GM19455 (cell line): ENCODE results near the gene RRP1B.
A peak's percentile ranks its signal among the peaks of the same experiment; 100 is the strongest.
"Not testable (repeated sequence)": the region's sequence is repeated elsewhere in the genome, so short reads cannot be mapped to it uniquely, and the experiment has no call there.

ENCODE experiments used
- ATAC-seq: cut with Tn5 transposase; IDR thresholded peaks from one replicate; pipeline ENCODE4 v1.9.1; 2021; ENCODE audit not compliant: unreplicated experiment

The RRP1B gene

DNA sequence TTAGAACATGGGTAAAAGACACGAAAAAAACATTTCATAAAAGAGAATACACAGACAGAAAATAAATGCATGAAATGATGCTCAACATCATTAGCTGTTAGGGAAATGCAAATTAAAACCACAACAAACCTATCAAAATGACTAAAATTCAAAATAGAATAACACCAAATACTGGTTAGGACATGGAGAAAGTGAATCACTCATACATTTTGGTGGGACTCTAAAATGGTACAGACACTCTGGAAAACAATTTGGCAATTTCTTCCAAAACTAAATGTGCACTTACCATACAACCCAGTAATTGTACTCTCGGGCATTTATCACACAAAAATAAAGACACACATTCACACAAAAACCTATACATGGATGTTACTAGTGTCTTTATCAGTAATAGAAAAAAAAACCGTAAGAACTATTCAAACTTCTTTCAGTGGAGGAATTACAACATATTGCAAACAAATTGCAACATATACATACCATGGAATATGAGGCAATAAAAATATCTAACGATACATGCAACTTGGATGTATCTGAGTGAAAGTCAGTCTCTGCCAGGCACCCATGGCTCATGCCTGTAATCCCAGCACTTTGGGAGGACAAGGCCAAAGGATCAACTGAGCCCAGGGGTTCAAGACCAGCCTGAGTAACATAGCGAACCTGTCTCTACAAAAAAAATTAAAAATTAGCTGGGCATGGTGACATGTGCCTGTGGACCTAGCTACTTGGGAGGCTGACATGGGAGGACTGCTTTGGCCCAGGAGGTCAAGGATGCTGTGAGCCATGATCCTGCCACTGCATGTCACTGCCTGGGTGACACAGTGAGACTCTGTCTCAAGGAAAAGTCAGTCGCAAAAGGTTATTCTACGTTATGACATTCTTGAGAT, 19.6 kb upstream of the RRP1B start:
- no peak for ATAC-seq

DNA sequence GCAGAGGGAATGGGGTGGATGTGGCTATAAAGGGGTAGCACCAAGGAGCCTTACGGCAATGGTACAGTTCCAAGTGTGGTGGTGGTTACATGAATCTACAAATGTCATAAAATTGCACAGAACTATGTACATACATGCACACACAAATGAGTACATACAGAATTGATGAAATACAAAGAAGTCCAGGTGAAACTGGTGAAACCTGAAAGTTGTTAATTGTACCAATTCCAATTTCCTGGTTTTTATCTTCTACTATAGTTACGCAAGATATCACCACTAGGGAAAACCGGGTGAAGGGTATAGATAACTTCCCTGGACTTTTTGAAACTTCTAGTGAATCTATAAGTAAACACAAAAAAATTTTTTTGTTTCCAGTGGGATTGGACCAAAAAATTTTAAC, 19.0 kb upstream of the RRP1B start:
- no peak for ATAC-seq

DNA sequence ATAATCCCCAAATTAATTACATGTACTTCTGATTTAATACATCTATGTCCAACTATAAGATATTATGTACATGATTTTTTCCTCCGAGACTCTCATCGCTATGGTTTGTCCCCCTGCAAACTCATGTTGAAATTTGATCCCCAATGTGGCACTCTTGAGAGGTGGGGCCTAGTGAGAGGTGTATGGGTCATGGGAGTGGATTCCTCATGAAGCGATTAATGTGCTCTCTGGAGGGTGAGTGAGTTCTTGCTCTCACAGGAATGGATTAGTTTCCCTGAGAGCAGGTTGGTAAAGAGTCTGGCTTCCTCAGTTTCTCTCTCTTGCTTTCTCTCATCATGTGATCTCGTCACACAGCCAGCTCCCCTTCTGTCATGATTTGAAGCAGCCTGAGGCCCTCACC, 16.2 kb upstream of the RRP1B start:
- ATAC-seq: no peak

DNA sequence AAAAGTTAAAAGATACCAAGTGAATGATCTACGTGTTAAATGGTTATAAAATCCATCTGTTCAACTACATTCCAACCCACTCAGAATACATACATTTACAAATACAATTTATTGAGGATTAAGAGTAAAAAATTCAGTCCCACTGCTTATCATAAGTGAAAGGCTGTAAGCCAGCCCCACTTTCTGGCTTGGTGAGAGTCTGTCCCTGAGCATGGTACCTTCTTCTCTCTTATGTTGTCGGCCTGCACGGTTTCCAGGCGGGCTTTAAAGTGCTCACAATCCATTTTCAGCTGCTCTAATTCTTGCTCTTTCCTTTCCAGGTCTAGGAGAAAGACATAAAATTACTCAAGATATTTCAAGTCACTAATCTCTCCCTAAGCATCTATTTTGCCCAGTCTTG, 15.3 kb upstream of the RRP1B start:
- no peak for ATAC-seq

DNA sequence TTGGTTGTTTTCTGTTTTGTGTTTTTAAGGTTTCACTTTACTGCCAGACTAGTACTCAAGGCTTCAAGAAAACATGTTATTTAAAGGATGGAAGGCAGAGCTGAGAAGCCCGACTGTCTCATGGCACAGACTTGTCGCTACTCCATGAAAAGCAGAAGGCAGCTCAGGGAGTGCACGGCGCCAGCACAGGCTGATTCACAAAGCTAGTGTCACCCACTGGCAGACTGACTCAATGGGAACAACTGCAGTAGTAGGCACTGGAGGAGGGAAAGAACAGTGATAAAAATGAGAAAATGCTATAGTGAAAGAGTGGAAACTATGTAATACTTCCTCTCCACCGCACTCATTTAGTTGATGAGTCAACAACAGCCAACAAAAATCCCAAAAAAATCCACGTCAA, 14.8 kb upstream of the RRP1B start:
- no peak for ATAC-seq

DNA sequence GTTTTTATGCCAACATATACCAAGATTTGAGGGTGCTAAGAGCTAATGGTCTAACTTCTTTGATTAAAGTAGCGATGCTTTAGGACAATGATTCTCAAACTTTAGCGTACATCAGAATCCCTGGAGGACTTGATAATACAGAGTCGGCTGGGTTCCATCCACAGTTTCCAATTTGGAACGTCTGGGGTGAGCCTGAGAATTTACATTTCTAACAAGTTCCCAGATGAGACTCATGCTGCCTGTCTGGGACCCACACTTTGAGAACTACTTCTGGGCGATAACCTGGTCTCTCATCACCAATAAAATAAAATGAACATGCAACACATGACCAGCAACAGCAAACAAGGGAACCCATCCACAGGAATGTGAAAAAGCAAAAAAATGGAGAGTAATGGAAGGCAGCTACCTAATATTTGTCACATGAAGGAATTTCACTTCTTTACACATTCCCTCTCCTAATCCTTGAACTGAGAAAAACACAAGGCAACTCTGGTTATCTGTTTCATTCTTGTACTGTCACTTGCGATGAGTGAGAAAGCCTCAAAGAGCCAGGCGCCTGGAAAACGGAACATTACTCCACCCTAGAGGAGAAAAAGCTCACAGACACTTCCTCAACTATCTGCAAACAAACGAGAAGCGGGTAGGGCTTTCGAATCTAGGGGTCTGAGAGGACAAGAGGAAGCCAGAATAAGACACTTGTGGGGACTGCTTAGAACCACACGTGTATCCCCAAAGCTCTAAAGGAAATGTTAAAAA, 14.0 kb upstream of the RRP1B start:
- no peak for ATAC-seq

DNA sequence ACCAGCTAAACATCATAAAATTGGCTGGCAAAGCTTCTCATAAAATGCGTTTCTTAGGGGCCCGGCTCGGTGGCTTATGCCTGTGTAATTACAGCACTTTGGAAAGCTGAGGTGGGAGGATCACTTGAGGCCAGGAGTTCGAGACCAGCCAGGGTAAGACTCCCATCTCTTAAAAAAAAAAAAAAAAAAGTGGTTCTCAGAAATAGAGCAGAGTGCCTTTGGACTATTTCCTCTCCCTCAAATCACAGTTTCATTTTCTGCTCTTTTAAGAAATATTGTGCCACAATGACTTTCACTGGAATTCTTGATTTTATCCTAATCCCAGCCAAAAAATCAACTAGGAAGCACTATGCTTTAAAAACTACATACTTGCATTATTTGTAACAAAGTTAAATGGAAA, 13.4 kb upstream of the RRP1B start:
- ATAC-seq: no peak

DNA sequence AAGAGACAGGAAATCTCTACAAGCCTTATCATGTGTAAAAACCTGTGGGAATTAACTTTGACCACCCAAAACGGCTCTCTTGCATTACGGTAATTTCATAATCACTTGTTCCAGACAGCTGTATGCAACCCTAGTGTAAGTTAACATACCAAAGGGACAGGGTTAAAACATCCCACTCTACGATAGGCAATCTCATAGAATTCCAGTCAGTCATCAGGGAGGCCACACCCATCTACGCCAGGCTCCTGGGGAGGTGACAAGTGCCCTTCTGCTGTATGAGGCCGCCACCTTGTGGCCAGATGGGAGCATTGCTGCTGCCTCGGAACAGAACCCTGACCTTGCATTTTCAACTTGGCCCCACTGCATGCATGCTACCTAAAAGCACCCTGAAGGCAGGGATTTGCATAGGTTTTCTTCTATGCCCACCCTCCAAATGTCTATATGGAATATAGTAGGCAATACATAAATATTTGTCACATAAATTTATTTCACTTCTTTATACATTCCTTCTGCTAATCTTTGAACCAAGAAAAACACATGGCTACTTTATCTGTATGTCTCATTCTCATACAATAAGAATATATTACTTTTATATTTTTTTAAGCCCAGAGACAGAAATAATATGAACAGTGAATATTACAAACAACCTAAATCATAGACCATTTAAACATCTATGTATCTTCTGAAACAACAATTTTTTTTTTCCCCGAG, 12.7 kb upstream of the RRP1B start:
- peak; percentile 81 for ATAC-seq

DNA sequence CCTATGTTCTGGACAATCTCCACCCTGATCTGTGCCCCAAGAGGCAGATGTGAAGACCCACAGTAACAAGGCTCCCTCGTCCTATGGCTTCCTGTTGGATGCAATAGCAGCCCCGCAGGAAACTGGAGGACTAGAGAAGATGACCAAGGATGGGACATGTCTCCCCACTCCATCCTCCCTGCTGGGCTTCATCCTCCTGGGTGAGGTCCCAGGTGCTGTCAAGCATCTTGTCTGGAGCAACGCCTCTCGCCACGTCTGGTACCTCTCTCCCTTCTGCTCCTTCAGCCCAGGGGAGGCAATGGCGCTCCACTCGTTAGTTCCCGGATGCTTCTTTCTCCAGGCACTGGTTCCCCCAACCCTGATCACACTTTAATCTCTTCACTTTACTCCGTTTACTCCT, 11.2 kb upstream of the RRP1B start:
- ATAC-seq: no peak

DNA sequence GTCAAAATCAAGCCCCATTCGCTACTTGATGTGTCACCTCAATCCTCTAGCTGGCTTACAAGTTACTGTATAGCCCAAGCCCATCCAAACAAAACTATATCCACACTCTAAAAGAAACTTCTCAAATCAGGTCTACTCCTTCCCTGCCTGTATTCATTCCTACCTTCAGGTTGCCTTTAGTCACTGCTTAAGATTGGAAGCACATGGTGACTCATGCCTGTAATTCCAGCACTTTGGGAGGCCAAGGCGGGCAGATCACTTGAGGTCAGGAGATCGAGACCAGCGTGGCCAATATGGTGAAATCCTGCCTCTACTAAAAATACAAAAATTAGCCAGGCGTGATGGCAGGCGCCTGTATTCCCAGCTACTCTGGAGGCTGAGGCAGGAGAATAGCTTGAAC, 7.4 kb upstream of the RRP1B start:
- ATAC-seq: not testable (repeated sequence)

DNA sequence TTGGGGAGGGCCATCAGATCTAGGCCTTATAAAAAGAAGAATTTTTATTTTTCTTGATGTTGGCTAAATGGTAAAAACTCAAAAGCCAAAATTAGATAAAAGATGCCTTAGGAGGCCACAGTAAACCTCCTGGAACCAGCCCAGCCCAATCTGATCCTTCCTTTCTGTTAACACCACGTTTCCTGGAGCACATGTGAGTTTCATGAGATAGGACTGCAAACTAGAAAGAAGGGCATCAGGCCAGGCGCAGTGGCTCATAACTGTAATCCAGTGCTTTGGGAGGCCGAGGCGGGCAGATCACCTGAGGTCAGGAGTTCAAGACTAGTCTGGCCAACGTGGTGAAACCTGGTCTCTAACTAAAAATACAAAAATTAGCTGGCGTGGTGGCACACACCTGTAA, 6.7 kb upstream of the RRP1B start:
- no peak for ATAC-seq

DNA sequence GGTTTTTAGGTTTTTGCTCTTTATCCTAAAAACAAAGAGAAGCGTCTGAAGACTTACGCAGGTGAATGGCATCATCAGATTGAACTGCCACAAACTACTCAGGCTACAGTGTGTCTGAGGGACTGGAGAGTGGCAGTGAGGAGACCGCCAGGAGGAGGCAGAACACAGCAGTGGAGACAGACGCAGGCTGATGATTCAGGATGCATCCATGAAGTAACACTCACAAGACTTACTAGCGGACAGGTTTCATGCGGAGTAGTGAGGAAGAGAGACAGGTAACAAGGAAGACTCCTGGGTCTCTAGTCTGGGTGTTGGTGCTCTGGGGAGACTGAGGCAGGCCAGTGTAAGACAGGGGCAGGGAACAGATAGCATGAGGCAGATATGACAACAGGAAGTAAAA, 5.7 kb upstream of the RRP1B start:
- ATAC-seq: no peak

DNA sequence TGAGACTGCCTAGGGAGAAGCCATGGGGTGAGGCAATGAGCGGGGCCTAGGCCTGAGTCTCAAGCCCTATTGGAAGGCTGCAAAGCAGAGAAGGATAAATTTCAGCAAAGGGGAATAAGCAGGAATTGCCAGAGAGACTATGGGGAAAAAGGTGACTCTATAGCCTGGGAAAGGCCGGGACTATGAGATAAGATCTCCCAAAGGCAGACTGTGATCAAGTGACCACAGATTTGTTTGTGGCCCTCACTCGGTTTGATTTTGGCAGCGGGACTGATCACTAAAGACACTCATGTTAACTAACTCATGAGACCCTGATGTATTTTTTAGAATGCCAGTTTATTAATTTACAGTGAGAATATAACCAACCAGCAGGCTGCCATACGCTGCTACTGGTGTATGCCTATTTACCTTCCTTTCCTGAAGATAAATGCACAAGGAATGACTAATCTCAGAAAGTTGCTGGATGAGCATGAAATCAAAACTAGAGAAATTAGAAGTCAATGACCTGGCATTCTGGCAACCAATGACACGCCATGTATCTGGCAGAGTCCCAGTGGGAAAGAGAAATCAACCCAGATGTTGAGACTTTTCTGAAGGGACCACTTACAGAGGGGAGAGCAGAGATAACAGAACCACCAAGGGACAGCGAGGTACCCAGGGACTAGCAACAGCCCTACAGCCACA, 4.4 kb upstream of the RRP1B start:
- ATAC-seq: no peak

DNA sequence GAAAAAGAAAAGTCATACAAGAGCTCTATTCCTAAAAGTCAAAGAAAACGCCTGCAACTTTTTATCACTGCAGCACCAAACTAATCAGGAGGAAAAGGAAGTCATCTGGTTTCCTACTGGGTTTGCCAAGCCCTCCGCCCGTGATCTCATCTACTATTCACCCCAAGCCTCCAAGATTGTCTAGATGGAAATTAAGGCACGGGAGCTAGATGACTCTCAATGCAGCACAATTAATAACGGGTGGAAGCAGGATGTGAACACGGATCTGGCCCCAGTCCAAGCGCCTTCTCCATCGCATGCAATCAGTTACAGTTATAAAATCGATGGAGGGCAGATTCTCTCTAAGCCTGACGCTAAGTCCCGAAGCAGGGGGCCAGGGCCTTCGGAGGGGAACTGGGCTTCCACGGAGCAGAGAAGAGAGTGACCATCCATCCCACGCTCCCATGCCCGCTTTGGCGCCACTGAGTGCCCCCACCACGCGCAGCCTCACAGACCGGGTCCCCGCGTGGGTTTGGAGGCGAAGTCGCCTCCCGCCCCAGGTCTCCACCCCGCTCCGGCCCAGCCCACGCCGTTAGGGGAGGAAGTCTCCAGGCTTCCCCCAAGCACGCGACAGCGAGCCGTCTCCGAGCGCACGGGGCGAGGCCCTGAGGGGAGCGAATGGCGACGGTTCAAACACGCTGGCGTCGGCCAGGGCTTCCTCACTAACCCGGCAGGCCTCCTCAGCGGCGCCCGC, 1.8 kb upstream of the RRP1B start:
- ATAC-seq: no peak

DNA sequence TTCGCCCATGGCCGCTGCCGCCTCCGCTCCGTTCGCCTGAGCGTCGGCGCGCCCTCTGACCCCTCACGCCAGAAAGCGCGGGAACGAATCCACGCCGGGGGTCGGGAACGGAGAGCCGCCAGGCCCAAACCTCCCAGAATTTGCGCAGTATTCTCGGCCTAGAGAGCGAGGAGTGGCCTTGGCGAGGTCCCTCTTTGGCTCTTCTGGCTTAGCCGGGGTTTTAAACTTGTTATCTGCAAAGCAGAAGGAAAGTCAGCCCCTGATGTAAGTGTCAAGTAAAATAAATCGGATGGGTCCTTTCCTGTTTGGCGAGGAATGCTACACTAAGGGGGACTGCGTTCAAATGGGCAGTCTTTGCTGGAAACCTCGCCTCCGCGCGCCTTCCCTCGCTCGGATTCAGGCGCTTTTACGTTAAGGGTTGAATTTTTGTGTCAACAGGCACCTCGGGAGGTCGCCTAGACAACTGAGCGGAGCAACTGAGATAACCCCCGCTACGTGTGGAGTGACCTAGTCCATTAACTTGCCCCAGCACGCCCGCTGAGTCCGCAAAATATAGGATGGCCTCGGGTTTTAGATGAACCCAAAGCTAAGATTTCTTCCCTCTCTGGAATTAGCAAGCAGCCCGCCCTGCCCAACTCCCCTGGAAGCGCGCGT, 1.1 kb upstream of the RRP1B start:
- ATAC-seq: no peak

DNA sequence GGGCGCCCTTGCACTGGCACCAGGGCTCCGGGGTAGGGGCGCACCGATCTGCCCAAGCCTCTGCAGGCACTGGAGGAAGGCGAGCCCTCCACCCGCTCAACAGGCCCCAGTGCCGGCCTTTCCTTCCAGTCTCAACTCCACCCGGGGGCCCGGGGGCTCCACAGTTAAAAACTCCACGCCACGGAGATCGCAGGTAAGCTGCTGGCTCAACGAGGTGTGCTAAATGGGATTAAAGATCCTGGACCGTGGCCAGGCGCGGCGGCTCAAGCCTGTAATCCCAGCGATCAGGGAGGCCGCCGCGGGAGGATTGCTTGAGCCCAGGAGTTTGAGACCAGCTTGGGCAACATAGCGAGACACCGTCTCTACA, 608 bp upstream of the RRP1B start:
- no peak for ATAC-seq

DNA sequence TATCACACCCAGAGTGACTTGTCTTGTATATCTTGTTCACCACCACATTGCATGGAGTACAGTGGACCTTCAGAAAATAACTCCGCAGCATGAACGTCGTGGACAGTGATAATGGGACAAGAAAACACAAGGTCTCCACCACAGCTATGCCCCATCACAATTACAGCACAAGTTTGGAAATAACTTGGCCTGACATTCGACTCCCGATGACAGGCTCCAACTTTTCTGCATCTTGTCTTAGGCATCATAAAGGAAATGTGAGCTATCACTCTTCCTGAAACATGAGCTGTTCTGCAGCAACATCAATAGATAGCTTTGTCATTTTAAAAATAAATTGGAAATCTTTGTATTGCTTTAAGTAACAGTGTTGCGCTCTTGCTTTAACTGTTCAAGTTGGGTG, 2.9 kb downstream of the RRP1B start:
- ATAC-seq: no peak

DNA sequence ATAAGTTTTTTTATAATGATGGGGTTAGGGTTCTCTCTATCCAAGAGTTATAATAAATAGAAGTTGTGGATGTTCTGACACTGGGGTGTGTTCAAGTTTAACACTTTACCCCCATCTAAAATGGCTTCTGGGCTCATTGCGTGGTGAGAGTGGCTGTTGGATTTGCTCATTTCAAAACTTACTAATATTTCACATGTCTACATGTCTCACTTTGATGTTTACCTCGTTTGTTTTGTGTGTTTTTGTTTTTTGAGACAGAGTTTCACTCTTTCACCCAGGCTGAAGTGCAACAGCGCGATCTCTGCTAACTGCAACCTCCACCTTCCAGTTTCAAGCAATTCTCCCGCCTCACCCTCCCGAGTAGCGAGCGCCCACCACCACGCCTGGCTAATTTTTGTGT, 3.7 kb downstream of the RRP1B start:
- no peak for ATAC-seq

DNA sequence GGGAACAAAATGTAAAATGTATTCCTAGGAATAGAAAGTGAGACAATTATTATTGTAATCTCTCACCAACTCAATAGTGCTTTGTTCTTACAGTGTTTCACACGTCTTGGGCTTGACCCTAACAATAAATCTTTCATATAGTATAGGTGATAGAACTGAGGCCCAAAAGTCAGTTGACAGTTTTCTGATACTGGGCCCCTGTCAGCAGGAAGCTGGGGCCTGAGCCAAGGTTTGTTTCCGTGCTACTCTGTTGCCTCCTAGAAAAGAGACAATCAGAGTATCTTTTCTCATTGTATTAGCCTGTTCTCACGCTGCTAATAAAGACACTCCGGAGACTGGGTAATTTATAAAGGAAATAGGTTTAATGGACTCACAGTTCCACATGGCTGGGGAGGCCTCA, 5.0 kb downstream of the RRP1B start:
- no peak for ATAC-seq

DNA sequence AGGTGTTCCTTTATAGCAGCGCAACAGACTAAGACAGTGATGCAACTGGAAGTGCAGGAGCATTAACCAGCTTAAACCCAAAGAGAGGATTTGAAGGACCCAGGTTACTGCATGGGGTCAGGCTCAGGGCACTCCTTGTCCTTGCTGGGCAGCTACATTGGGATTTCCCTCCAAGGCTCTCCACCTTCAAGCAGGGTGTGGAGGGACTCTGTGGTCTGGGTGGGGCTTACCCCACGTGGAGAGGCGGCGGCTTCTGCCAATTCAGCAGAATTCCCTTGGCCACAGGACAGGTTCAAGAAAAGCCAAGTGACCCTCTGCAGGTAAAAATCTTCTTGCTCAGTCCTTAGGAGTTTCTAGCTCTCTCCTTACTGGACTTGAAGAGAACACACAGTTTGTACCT, 6.5 kb downstream of the RRP1B start:
- no peak for ATAC-seq
